NCI-H187 treated with DMSO at 0.1 percent for 48 hours (cell line): ENCODE results near the gene PLEKHA5.
"Not testable (repeated sequence)": the region's sequence is repeated elsewhere in the genome, so short reads cannot be mapped to it uniquely, and the experiment has no call there.

ENCODE experiments used
- DNase-seq: peaks from one replicate; lab custom pipeline; 2025; lab: John Stamatoyannopoulos, UW

Gene PLEKHA5

DNA sequence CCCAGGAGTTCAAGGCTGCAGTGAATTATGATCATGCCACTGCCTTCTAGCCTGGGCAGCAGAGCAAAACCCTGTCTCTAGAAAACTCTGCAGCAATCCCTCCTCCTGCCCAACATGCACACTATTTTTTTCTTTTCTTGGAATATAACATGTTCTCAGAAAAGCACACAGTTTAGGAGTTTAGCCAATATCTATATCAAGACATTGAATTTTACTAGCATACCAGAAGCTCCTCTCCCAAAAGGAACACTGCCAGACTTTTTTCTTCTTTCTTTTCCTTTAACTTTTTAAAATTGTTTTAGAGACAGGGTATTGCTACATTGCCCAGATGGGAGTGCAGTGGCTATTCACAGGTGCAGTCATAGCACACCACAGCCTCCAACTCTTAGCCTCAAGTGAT lies 202.7 kb downstream of the PLEKHA5 start:
- no peak for DNase-seq

DNA sequence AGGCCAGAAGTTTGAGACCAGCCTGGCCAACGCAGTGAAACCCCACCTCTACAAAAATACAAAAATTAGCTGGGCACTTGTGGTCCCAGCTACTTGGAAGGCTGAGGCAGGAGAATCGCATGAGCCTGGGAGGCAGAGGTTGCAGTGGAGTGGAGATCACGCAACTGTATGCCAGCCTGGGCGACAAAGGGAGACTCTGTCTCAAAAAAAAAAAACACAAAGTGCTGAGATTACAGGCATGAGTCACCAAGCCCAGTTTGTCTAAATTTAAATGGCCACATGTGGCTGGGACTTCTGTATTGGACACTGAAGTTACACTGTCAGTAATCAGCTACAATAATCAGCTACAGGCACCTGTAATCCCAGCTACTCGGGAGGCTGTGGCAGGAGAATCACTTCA lies 208.9 kb downstream of the PLEKHA5 start:
- no peak for DNase-seq

DNA sequence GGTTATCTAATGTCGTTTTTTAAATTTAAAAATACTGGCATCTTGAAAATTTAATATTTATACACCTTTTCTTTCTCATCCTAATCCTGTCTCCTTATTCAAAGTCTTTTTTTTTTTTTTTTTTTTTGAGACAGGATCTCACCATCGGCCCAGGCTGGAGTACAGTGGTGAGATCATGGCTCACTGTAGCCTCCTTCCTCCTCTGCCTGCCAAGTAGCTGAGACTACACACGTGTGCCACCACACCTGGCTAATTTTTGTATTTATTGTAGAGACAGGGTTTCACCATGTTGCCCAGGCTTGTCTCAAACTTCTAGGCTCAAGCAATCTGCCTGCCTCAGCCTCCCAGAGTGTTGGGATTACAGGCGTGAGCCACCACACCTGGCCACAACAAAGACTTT lies 221.3 kb downstream of the PLEKHA5 start:
- not testable (repeated sequence) for DNase-seq

DNA sequence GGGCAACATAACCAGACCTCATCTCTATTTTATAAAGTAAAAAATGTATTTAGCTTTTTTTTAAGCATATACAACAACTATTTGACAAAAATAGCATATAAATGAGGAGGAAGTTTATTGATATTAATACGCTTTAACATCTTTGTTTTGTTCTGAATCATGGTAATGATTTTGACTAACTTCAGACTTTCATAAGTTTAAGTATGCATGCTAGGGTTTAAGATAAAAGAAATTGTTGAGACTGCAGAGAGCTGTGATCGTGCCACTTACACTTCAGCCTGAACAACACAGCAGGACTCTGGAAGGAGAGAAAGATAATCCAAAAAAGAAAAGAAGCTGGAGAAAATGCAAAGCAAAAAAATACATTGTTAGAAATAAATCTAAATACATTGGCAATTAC lies 221.8 kb downstream of the PLEKHA5 start:
- DNase-seq: no peak

DNA sequence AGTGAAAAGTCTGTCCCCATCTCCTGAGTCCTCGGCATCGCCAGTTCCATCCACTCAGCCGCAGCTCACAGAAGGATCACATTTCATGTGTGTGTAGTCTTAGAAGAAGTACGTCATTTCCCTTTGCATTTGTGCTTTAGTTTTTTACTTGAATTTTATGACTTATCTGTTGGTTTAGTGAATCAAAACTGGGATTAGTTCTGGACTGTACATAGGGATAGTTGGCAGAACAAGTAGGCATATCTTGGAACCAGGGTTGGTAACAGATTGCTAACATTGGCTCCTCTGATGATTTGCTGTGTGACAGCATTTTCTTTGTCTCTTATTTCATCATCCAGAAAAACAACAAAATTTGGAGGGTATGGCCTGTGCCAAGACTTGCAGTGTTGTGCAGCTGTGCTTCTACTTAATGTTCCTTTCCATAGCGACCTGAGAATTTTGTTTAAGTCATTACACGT lies 240.2 kb downstream of the PLEKHA5 start:
- no peak for DNase-seq

DNA sequence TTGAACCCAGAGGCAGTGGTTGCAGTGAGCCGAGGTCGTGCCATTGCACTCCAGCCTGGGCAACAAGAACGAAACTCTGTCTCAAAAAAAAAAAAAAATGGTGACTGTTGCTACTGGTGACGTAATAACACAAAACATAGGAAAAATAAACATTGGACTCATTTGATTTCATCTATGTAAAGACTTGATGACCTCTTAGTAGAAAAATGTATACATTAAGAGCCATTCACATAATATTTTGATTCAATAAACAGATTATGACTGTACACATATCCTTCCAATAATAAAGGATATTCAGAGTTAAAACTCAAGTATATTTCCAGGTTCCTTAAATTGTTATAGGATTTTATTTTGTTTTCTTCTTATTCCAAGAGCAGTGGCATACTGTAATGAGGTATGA lies 244.1 kb downstream of the PLEKHA5 start:
- no peak for DNase-seq

DNA sequence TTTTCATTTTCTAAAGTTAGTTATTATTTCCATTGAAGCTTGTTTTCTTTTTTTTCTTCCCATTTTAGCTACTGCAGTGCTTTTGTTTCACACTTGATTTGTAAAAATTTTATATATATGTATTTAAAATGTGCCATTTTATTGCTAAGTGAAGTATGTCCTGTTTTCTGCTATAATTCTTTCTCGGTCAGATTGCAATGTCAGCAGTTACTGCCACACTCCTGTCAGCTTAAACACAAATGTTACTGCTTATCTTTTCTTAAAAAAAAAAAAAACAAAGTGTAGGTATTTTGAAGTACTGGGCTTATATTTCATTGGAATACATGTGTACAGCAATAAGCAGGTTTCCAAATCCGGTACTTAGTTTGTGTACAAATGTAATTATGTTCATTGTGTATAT lies 246.4 kb downstream of the PLEKHA5 start:
- no peak for DNase-seq

DNA sequence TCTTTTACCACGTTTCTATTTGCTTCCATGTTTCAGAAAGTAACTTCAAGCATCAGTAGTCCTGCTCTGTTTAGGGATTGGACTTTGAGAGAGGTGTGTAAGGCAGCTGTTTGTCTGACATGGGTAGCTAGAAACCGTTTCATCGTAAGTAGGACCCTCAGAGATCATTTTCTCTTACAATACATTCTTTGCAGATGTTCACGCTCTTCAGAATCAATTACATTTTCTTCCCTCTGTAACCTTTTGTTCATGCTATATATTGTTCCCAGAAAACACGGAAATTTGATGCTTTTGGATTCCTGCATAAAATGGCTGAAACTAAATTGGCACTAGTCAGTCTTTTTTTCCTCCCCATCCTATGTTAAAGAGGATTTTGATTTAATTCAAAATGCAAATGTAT lies 247.2 kb downstream of the PLEKHA5 start:
- no peak for DNase-seq

DNA sequence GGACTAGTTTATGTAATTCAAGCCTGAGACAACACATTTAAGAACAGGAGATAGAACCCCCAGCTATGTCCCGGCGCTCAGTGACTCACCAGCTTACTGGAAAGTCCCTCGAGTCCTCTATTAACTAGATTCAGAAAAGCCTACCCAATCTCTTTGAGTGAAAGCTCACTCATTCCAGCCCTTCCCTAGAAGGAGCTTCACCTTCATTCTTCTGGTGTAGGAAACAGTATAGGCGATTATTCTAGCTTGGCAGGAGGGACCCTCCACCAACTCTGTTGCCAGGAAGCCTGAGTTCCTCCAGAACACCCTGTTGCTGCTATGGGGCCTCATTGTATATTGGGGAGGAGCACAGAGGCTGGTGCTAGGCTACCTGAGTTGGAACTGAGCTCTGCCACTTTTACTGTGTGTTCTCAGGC lies 252.6 kb downstream of the PLEKHA5 start:
- no peak for DNase-seq

DNA sequence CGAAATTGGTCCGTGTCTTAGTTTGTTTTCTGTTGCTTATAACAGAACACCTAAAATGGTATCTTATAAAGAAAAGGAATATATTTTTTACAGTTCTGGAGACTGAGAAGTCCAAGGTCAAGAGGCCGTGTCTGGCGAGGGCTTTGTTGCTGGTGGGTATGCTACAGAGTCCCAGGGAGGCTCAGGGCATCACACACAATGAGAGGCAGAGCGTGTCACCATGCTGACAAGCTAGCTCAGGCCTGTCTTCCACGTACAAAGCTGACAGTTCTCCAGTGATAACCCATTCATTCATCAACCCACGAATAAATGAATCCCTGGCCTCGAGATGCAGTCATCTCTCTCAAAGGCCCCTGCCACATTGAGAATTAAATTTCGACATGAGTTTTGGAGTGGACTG lies 253.0 kb downstream of the PLEKHA5 start:
- DNase-seq: no peak

DNA sequence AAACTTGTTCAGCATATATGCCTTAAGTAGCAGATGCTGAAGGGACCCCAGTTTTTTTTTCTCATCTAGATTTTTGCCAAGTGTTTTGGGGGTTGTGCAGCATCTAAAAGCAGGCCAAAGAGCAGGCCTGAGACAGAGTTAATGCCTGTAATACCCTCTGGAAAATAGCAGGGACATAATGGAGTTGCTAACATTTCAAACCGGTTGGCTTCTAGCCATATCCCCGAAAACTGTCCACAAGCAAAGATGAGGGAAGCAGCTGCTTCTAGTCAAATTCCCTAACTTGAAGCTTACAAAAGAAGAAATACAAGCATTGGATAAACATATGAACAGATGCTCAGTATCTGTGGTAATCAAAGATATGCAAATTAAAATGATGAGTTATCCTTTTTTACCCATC lies 257.6 kb downstream of the PLEKHA5 start:
- no peak for DNase-seq

DNA sequence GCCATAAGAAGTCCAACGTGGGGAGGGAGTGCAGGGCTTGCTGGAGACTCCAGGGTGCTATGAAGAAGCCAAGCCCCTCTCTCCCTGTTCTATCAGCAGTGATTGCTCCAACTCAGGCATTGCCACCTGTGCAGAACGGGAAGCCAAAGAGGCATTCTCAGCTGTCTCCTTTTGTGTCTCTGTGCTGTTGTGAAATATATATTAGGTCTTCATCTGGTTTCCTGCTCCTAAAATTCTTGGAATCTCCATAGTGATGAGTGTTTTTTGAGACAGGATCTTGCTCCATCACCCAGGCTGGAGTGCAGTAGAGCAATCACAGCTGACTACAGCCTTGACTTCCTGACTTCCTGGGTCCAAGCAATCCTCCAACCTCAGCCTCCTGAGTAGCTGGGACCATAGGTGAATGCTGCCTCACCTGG lies 258.6 kb downstream of the PLEKHA5 start:
- no peak for DNase-seq

DNA sequence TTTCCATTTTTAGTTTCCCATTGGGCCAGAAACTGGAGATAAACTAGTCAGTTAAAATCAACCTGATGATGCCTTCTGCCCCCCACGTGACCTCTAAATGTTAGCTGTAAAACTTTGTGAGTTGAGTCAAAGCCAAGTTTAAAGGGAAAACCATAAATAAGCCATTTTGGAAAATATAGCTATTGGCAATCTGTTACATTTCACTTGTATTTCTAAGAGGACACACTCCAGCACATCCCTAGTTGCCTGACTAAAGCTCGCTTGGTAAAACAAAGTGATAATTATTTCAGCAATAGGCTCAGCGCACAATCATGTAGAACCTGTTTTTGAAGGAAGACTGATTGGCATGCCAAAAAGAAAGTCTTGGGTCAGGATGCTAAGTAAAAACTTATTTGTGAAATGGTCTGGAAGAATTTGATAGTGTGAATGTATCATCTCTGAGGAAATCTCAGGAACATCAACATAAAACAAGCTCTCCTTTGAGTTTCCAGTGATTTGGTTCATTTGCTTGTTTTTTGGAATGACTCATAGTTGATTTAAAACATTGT lies 260.6 kb downstream of the PLEKHA5 start:
- no peak for DNase-seq

DNA sequence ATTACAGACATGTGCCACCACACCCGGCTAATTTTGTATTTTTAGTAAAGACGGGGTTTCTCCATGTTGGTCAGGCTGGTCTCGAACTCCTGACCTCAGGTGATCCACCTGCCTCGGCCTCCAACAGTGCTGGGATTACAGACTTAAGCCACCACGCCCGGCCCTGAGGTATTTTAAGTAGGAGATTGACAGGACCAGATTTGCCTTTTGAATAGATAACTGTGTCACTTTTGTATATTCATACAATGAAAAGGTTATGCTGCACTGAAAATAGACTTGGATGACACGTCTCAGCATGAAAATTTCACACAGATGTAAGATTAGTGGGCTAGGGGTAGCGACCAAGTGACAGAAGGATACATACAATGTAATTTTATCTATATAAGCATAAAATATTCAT lies 263.1 kb downstream of the PLEKHA5 start:
- not testable (repeated sequence) for DNase-seq

DNA sequence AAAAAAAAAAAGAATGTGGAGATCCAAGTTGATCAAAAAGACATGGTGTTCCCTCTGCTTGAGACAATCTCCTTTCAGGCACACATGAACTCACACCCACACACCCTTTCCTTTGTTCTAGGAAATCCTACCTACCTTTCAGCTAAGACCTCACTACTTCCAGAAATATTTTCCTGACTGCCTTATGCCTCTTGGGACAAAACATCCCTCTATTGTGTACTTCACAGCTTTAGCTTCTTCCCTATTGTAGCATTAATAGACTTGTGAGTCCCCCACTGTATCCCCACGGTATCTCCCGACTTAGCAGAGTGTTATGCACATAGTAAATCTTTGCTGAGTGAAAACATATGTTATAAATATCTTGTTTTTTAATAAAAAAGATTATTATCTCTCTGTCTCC lies 264.9 kb downstream of the PLEKHA5 start:
- no peak for DNase-seq

DNA sequence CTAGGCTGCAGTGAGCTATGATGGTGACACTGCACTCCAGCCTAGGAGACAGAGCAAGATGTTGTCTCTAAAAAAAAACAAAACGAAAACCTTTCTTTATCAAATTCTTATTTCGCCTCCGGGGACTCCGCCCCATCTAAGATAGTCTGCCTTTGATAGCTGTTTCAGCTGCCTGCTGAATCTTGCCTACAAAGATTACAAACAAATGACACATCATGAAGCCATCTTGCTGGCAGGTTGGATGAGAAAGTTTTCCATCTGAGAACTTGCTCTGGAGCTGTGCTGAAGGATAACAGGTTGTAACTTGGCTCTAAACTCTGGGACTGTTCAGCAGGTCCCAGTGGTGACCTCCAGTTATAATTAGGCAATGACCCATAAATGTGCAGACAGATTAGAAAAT lies 268.0 kb downstream of the PLEKHA5 start:
- DNase-seq: no peak

DNA sequence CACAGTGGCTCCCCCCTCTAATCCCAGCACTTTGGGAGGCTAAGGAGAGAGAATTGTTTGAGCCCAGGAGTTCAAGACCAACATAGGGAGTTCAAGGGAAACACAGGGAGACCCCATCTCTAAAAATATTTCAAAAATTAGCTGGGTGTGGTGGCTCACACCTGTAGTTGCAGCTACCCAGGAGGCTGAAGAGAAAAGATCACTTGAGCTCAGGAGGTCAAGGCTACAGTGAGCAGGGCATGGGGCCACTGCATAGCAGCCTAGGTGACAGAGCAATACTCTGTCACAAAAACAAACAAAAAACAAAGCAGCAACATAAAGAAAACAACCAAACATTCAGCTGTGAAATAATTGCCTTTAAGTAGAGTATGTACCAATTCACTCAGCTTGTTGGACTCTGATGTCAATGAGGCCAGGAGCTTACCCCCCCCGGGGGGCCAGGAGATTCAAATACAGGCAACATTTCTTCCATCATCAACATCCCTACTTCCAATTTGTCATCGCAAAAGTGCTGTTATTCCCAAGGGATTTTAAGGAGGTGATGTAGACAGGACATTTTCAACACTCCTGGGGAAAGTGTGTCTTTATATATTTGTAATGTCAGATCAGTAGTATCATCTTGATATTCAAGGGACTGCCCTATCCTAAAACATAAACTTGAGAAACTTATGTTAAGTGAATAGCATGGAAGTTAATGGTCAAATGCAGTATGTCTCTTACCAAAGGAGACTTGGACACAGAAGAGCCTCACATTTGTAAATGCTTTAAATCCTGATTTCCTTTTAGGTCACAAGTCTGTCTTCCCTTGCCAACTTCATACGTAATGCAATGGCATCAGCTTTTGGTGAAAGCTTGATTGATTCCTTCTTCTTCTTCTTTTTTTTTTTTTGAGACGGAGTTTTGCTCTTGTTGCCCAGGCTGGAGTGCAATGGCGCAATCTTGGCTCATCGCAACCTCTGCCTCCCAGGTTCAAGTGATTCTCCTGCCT lies 269.1 kb downstream of the PLEKHA5 start:
- no peak for DNase-seq

DNA sequence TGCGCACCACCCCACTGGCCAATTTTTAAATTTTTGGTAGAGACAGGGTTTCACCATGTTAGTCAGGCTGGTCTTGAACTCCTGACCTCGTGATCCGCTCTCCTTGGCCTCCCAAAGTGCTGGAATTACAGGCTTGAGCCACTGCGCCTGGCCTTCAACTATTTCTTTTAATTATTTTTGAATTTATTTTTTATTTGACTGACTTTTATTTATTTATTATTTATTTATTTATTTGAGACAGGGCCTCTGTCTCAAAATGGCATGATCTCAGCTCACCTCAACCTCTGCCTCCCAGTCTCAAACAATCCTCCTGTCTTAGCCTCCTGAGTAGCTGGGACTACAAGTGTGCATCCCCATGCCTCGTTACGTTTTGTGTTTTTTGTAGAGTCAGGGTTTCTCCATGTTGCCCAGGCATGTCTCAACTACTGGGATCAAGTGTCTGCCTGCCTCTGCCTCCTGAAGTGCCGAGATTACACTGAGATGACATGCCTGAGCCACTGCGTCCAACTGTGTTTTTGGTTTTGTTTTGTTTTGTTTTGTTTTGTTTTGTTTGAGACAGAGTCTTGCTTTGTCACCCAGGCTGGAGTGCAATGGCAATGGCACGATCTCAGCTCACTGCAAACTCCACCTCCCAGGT lies 271.2 kb downstream of the PLEKHA5 start:
- not testable (repeated sequence) for DNase-seq

DNA sequence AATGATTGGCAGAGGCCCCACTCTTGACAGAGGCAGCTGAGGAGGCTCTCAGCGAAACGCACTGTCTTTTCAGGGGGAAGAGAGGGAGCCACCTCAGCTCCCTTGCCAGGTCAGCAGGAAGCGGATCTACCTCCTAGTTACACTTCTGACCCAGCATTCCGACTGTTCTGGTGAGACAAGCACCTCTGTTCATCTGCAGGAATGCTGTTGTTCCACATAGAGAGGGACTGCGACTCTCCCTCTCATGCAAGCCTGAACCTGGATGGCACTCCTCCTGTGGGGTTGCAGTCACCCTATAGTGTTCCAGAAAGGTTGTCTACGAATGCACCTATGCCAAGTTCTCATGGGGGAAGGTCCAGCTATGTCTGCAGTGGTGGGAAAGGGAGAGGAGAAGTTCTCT lies 272.7 kb downstream of the PLEKHA5 start:
- no peak for DNase-seq

DNA sequence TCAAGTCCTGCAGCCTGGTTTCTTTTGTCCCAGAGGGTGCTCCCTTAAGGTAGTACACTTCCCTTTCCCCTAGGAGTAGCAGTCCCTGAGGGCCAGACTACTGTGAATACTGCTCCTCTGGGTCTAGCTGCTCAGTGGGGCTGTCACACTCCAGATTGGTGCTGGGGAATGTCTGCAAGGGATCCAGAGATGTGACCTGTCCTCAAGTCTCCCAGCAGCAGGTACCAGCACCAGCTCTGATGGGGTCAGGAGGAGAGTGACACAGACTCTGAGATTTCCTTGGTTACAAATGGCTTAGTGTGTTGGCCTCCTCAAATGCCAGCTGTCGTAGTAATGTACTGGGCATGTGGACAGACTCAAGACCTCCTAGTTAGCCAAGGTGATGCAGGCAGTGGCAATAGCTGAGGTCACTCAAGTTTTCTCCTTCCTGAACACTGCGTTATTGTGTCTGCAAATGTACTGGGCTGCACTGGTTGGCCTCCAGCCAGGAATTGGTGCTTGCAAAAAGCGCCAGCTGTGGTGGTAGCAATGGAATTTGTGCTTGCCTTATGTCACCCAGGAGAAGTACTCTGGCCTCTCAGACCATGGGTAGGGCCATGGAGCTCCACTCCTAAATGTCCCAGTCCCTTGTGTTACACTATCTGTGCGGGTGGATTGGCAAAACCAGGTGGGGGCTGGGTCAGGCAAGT lies 273.4 kb downstream of the PLEKHA5 start:
- DNase-seq: no peak

DNA sequence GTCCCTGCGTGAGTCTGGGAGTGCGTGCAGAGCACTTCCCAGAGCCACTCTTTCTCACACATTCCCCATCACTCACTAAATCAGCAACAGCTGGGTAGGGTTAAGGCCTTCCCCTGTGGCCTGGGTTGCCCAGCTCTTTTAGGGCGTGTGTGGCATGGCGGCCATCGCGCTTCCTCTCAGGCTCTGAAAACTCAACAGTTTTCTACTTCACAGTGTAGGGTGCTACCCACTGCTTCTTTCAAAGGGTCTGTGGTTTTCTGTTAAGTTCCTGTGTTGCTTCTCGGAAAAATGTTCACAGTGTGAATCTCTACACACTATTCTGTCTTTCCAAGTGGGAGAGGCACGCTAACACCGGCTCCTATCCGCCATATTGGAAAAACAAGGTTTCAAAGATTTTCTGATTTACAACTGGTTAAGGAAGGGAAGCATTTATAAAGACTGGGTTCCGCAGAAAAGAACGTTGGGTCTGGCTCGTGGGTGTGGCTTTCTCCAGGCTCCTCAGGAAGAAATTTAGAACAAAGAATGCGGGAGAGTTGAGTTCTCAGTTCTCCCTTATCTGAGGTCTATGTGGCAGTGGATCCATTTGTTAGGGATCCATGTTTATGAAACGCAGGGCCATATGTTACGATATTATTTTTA lies 274.8 kb downstream of the PLEKHA5 start:
- DNase-seq: no peak

DNA sequence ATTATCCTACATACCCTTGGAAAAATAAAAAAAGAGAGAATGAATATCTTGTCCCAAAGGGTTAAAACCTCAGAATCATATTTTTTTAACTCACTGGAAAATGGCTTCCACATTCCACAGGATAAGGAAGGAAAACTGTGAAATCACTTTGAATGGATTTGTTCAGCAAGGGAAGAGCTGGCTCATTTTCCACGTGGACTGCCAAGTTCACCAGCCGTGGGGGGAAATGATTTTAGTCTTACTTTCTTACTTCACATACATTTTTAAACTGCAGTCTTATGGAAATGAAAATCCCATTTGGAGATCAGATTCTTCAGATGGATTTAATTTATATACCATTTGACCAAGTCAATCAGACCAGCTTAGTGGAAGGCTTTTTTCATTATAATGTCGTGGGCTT lies 279.8 kb downstream of the PLEKHA5 start:
- DNase-seq: no peak
